ENCODE measurements around the gene CFAP58. TPM values are rescaled to one million over a fixed set of nuclear protein-coding genes. Genes with fewer than 3 reads are reported as not detected.

Gene CFAP58
- total and polyA plus RNA-seq, 7 experiments from 2014 or later: 0.17 TPM; not detected in 6

DNA sequence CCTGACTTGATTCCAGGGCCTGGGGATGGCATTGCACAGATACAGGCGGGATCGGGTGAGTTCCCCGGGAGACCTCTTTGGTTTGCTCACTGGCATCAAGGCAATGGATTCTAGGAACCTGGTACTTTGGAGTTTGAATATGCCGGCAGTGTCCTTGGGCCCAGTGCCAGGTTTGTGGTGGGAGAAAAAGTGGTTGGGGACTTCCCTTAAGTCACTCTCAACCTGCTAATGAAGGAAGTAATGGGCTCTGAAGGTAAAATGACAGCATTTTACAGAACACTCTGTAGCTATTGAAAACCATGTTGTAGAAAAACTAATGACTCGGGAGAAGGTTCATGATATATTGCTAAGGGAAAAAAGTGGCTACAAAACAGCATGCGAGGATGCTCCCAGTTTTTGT is 129.9 kb downstream of the CFAP58 start:
- no peak for DNase-seq
- peaks cover 0 to 2% (median 0%) of the 10 kb centered on the region in 7 donors for H3K4me1 Mint-ChIP-seq
- peaks cover 14 to 25% (median 20%) of the 10 kb centered on the region in 5 donors for H3K27me3 Mint-ChIP-seq
- no peaks in the 10 kb centered on the region for H3K27me3 ChIP-seq (ENCODE audit: control insufficient read depth in 2 of 2, insufficient read depth in 2 of 2, low read length in 2 of 2)
- H3K36me3 ChIP-seq (ENCODE audit: control insufficient read depth in 2 of 3, insufficient read depth in 3 of 3, low read length in 3 of 3): no peaks in the 10 kb centered on the region
- no peak overlapping the region for H3K27ac ChIP-seq (ENCODE audit: low read depth, low read length)
- CTCF ChIA-PET: interaction anchor here (0.6 kb wide), 1 partner anchor 63 kb away, joined by 3 read pairs; no protein-coding TSS in a partner anchor
- H3K4me3 ChIP-seq (ENCODE audit: low read length): no peak overlapping the region
- H3K4me1 ChIP-seq (ENCODE audit: control insufficient read depth in 2 of 2, insufficient read depth in 2 of 2, low read length in 2 of 2): no peaks in the 10 kb centered on the region
- peaks cover 0 to 3% (median 0%) of the 10 kb centered on the region in 5 donors for H3K36me3 Mint-ChIP-seq
- intact Hi-C loops (cut with micrococcal nuclease): no loop called here
- no peaks in the 10 kb centered on the region for H3K9me3 ChIP-seq (ENCODE audit: control insufficient read depth in 2 of 3, low read length in 3 of 3)
- POLR2A ChIA-PET: no interaction called here
- peak; percentile 12 for ATAC-seq
- peak overlapping the region in 1 of 9 donors; percentile 19 for H3K27ac Mint-ChIP-seq
- H3K9me3 Mint-ChIP-seq: peaks cover 0 to 3% (median 0%) of the 10 kb centered on the region in 11 donors
- no peak overlapping the region for H3K4me3 Mint-ChIP-seq

DNA sequence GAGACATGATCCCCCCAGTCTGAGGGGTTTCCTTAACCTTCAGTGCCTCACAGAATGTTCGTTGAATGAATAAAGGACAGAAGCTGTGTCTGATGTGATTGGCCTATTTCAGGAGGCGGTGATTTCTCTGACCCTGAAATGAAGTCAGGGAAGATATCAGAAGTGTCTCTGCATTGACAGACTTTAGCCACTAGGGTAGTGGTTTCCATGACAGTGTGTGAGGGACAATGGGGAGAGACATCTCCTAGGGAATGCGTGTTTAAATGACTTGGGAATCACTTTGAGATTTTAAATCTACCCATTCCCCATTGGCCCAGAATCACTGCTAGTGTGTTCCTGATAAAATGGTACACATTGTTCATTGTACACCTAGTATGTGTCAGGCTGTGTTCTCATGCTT is 132.0 kb downstream of the CFAP58 start:
- no peak for ATAC-seq
- Histone ChIP-seq H3K27me3 (ENCODE audit: control insufficient read depth in 2 of 2, insufficient read depth in 2 of 2, low read length in 2 of 2) (no peaks in the 10 kb centered on the region), H3K9me3 (ENCODE audit: control insufficient read depth in 2 of 3, low read length in 3 of 3) (no peaks in the 10 kb centered on the region), H3K4me3 (ENCODE audit: low read length) (no peak overlapping the region), H3K27ac (ENCODE audit: low read depth, low read length) (no peak overlapping the region), H3K36me3 (ENCODE audit: control insufficient read depth in 2 of 3, insufficient read depth in 3 of 3, low read length in 3 of 3) (no peaks in the 10 kb centered on the region), H3K4me1 (ENCODE audit: control insufficient read depth in 2 of 2, insufficient read depth in 2 of 2, low read length in 2 of 2) (no peaks in the 10 kb centered on the region)
- peaks cover 0 to 3% (median 0%) of the 10 kb centered on the region in 5 donors for H3K36me3 Mint-ChIP-seq
- no peak overlapping the region for H3K27ac Mint-ChIP-seq
- DNase-seq: no peak
- no peak overlapping the region for H3K4me3 Mint-ChIP-seq
- H3K9me3 Mint-ChIP-seq: peaks cover 0 to 3% (median 0%) of the 10 kb centered on the region in 11 donors
- peaks cover 14 to 25% (median 20%) of the 10 kb centered on the region in 5 donors for H3K27me3 Mint-ChIP-seq
- ChIA-PET POLR2A (no interaction called here), CTCF (no interaction called here)
- peaks cover 0 to 2% (median 0%) of the 10 kb centered on the region in 7 donors for H3K4me1 Mint-ChIP-seq
- intact Hi-C loops (cut with micrococcal nuclease): no loop called here

DNA sequence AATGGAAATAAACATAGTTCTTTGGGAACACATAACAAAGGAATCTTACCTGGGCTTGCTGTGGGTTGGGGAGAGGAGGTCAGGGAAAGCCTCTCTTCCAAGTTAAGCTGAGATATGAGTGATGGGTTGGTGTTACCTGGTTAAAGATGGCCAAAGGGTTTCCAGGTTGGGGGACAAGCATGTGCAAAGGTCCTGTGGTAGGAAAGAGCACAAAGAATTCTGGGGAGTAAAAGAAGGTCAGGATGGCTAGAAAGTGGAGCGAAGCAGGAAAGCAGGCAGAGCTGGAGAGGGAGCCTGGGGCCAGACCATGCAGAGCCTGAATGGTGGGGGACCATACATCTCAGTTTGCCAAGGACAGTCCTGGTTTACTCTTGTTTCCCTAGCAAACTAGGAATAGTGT is 133.2 kb downstream of the CFAP58 start:
- no peak overlapping the region for H3K27ac ChIP-seq (ENCODE audit: low read depth, low read length)
- no peaks in the 10 kb centered on the region for H3K4me1 ChIP-seq (ENCODE audit: control insufficient read depth in 2 of 2, insufficient read depth in 2 of 2, low read length in 2 of 2)
- DNase-seq (no peak), ATAC-seq (no peak)
- H3K4me3 ChIP-seq (ENCODE audit: low read length): no peak overlapping the region
- no peaks in the 10 kb centered on the region for H3K9me3 ChIP-seq (ENCODE audit: control insufficient read depth in 2 of 3, low read length in 3 of 3)
- peaks cover 0 to 3% (median 0%) of the 10 kb centered on the region in 5 donors for H3K36me3 Mint-ChIP-seq
- no peaks in the 10 kb centered on the region for H3K36me3 ChIP-seq (ENCODE audit: control insufficient read depth in 2 of 3, insufficient read depth in 3 of 3, low read length in 3 of 3)
- no peaks in the 10 kb centered on the region for H3K27me3 ChIP-seq (ENCODE audit: control insufficient read depth in 2 of 2, insufficient read depth in 2 of 2, low read length in 2 of 2)
- H3K27me3 Mint-ChIP-seq: peaks cover 13 to 24% (median 20%) of the 10 kb centered on the region in 5 donors
- H3K4me3 Mint-ChIP-seq: no peak overlapping the region
- H3K4me1 Mint-ChIP-seq: peaks cover 0 to 2% (median 0%) of the 10 kb centered on the region in 7 donors
- ChIA-PET CTCF (no interaction called here), POLR2A (no interaction called here)
- intact Hi-C loops (cut with micrococcal nuclease): no loop called here
- H3K27ac Mint-ChIP-seq: peak overlapping the region in 1 of 9 donors; percentile 3
- peaks cover 0 to 3% (median 0%) of the 10 kb centered on the region in 11 donors for H3K9me3 Mint-ChIP-seq

DNA sequence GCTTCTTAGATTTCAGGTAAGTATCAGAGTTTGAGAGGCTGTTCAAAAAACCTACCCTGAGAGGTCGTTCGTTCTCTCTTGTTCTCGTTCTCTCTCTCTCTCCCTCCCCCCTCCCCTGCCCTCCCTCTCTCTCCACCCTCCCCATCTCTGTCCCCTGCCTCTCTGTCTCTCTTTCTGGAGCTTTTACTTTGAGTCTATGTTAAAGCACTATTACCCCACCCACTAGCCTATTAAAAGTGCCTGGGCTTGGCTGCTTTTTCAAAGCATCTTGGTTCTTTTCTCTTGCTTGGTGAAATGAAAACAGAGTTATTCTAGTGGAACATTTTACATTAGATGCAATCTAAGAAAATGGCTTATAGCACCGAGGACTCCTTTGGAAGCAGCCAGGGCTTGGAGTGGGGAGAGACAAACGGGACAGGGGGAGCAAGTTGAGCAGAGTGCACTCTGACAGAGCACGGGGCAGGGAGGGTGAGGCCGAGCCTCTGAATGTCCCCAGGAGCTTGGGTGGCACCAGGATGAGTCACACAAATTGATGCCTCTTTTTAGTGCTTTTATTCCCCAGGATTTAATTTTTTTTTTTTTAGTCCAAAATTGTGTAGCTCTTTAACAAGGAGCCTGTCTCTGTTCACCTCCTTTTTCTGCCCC is 134.3 kb downstream of the CFAP58 start:
- ChIA-PET CTCF (no interaction called here), POLR2A (no interaction called here)
- Histone ChIP-seq H3K9me3 (ENCODE audit: control insufficient read depth in 2 of 3, low read length in 3 of 3) (no peaks in the 10 kb centered on the region), H3K4me1 (ENCODE audit: control insufficient read depth in 2 of 2, insufficient read depth in 2 of 2, low read length in 2 of 2) (no peaks in the 10 kb centered on the region), H3K27me3 (ENCODE audit: control insufficient read depth in 2 of 2, insufficient read depth in 2 of 2, low read length in 2 of 2) (no peaks in the 10 kb centered on the region), H3K4me3 (ENCODE audit: low read length) (no peak overlapping the region), H3K36me3 (ENCODE audit: control insufficient read depth in 2 of 3, insufficient read depth in 3 of 3, low read length in 3 of 3) (no peaks in the 10 kb centered on the region), H3K27ac (ENCODE audit: low read depth, low read length) (no peak overlapping the region)
- no peak for DNase-seq
- H3K36me3 Mint-ChIP-seq: peaks cover 0 to 3% (median 0%) of the 10 kb centered on the region in 5 donors
- H3K9me3 Mint-ChIP-seq: peaks cover 0 to 3% (median 0%) of the 10 kb centered on the region in 11 donors
- ATAC-seq: no peak
- H3K4me1 Mint-ChIP-seq: peaks cover 0 to 2% (median 0%) of the 10 kb centered on the region in 7 donors
- intact Hi-C loops (cut with micrococcal nuclease): no loop called here
- no peak overlapping the region for H3K27ac Mint-ChIP-seq
- no peak overlapping the region for H3K4me3 Mint-ChIP-seq
- H3K27me3 Mint-ChIP-seq: peaks cover 7 to 20% (median 13%) of the 10 kb centered on the region in 5 donors

DNA sequence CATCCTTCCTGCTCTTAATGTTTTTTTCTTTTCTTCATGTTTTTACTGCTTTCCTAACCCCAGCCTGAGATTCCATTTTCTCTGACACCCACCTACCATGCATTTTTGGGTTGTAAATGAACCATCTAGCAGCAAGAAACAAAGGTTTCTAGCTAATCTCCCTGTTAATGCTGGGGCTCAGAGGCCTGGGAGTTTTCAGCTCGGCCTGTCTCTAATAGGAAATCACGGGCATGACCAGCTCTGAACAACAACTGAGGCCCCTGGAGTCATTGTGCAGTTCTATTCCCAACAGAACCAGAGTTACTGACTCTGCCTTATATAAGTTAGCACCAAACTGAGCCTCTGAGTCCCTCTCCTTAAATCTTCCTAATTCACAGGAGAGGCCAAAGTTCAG is 134.8 kb downstream of the CFAP58 start:
- H3K36me3 ChIP-seq (ENCODE audit: control insufficient read depth in 2 of 3, insufficient read depth in 3 of 3, low read length in 3 of 3): no peaks in the 10 kb centered on the region
- no peaks in the 10 kb centered on the region for H3K4me1 ChIP-seq (ENCODE audit: control insufficient read depth in 2 of 2, insufficient read depth in 2 of 2, low read length in 2 of 2)
- no peak overlapping the region for H3K4me3 ChIP-seq (ENCODE audit: low read length)
- ChIA-PET CTCF (no interaction called here), POLR2A (no interaction called here)
- Mint-ChIP-seq H3K27me3 (peaks cover 7 to 16% (median 13%) of the 10 kb centered on the region in 5 donors), H3K9me3 (peaks cover 0 to 3% (median 0%) of the 10 kb centered on the region in 11 donors), H3K36me3 (peaks cover 0 to 3% (median 0%) of the 10 kb centered on the region in 5 donors), H3K4me1 (peaks cover 0 to 2% (median 0%) of the 10 kb centered on the region in 7 donors), H3K27ac (no peak overlapping the region), H3K4me3 (no peak overlapping the region)
- no peaks in the 10 kb centered on the region for H3K27me3 ChIP-seq (ENCODE audit: control insufficient read depth in 2 of 2, insufficient read depth in 2 of 2, low read length in 2 of 2)
- intact Hi-C loops (cut with micrococcal nuclease): no loop called here
- H3K27ac ChIP-seq (ENCODE audit: low read depth, low read length): no peak overlapping the region
- no peaks in the 10 kb centered on the region for H3K9me3 ChIP-seq (ENCODE audit: control insufficient read depth in 2 of 3, low read length in 3 of 3)
- no peak for ATAC-seq
- no peak for DNase-seq

DNA sequence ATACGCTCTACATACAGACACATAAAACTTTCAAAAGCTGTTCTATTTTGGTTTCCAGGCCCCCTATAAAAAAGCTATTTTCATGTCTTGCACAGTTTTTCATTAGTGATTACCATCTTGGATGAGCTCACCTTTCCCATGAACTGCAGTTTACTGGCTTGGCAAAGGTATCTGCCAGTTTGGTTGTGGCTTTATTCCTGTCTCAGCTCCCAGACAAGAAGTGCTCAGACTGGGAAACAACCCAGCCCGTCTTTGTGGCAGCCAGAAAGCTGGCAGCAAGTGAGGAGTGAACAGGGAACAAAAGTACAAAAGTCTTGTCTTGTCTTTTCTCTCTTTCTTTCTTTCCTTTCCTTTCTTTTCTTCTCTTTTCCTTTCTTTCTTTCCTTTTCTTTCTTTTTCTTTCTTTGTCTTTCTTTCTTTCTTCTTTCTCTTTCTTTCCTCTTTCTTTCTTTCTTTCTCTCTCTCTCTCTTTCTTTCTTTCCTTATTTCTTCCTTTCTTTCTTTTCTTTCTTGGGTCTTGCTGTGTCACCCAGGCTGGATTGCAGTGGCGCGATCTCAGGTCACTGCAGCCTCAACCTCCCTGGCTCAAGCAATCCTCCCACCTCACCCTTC is 138.8 kb downstream of the CFAP58 start:
- H3K27me3 ChIP-seq (ENCODE audit: control insufficient read depth in 2 of 2, insufficient read depth in 2 of 2, low read length in 2 of 2): no peaks in the 10 kb centered on the region
- H3K9me3 Mint-ChIP-seq: peaks cover 0 to 2% (median 0%) of the 10 kb centered on the region in 11 donors
- intact Hi-C loops (cut with micrococcal nuclease): no loop called here
- POLR2A ChIA-PET: no interaction called here
- no peaks in the 10 kb centered on the region for H3K9me3 ChIP-seq (ENCODE audit: control insufficient read depth in 2 of 3, low read length in 3 of 3)
- no peak overlapping the region for H3K27ac Mint-ChIP-seq
- no peak overlapping the region for H3K4me3 Mint-ChIP-seq
- H3K36me3 ChIP-seq (ENCODE audit: control insufficient read depth in 2 of 3, insufficient read depth in 3 of 3, low read length in 3 of 3): no peaks in the 10 kb centered on the region
- H3K27ac ChIP-seq (ENCODE audit: low read depth, low read length): no peak overlapping the region
- peaks cover 0 to 9% (median 7%) of the 10 kb centered on the region in 5 donors for H3K27me3 Mint-ChIP-seq
- H3K36me3 Mint-ChIP-seq: no peaks in the 10 kb centered on the region
- H3K4me1 ChIP-seq (ENCODE audit: control insufficient read depth in 2 of 2, insufficient read depth in 2 of 2, low read length in 2 of 2): no peaks in the 10 kb centered on the region
- DNase-seq (no peak), ATAC-seq (no peak)
- no peak overlapping the region for H3K4me3 ChIP-seq (ENCODE audit: low read length)
- no peaks in the 10 kb centered on the region for H3K4me1 Mint-ChIP-seq
- CTCF ChIA-PET: interaction anchor here (0.6 kb wide), 1 partner anchor 24 kb away, joined by 3 read pairs; no protein-coding TSS in a partner anchor

Measured in naive thymus-derived CD4-positive, alpha-beta T cell (primary cell).